ENCODE results near the gene PNMT.
A peak's percentile ranks its signal among the peaks of the same experiment; 100 is the strongest.

PNMT gene

DNA sequence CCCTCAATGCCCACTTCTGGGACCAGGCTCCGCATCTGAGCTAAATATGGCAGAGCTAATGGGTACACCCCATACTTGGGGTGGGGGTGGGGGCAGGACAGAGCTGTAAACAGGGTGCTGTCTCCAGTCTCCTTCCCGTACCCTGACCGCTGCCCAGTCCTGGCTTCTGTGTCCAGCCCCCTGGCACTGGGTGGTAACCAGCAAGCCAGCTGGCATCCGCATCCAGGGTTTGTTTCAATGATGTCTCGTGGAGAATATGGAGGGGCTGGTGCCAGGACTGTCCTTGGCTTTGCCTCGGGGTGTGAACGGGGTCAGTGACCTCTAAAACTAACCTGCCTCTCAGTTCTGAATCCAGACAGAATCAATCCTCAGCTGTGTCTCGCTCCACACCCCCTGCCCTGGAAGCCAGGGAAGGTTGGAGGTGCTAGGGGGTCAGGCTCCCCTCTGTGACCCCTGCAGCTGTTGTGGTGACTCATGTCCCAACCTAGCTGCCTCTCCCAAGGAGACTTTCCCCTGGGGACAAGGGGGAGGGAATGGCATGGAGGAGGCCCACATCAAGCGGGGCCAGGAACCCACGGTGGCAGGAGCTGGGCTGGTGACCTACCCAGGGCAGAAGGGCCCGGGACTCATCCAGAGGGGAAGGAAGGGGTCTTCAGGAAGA is 1.5 kb upstream of the PNMT start:
- H3K36me3 ChIP-seq (ENCODE audit: control insufficient read depth, insufficient read depth, low read length): peaks cover 8% of the 10 kb centered on the region
- H3K27me3 ChIP-seq (replicated peaks; ENCODE audit: control insufficient read depth, insufficient read depth, low read length): no peaks in the 10 kb centered on the region; the same call in 1 of the 2 replicates
- H3K4me3 ChIP-seq (replicated peaks; ENCODE audit: low read depth, low read length): no peak overlapping the region
- TF ChIP-seq CTCF (IDR thresholded peaks at IDR 0.05; ENCODE audit: insufficient read depth, low read length, poor library complexity, severe bottlenecking): no peak
- DNase-seq (ENCODE audit: extremely low read depth, insufficient read length): no peak

DNA sequence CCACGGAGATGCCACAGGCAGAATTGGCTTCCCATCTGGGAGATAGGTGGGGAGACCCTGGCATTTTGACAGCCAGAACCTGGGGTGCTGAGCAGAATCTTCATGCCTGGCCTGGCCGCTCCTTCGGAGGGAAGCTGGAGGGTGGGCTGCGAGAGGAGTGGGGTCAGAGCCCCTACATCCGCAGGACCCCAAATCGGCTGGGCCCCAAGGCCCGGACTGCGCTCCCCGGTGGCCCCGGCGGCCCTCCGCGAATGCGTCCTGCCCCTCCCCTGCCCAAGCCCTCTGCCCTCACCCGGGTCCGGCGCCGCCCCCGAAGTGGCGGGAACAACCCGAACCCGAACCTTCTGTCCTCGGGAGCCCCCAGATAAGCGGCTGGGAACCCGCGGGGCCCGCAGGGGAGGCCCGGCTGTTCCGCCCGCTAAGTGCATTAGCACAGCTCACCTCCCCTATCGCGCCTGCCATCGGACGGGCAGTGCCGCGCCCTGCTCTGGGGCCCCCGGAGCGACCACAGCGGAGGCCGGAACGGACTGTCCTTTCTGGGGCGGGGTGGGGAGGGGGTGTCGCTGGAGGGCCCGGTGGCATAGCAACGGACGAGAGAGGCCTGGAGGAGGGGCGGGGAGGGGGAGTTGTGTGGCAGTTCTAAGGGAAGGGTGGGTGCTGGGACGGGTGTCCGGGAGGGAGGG is 850 bp upstream of the PNMT start:
- TF ChIP-seq CTCF (IDR thresholded peaks at IDR 0.05; ENCODE audit: insufficient read depth, low read length, poor library complexity, severe bottlenecking): no peak
- H3K4me3 ChIP-seq (replicated peaks; ENCODE audit: low read depth, low read length): no peak overlapping the region
- no peaks in the 10 kb centered on the region; the same call in 1 of the 2 replicates for H3K27me3 ChIP-seq (replicated peaks; ENCODE audit: control insufficient read depth, insufficient read depth, low read length)
- H3K36me3 ChIP-seq (ENCODE audit: control insufficient read depth, insufficient read depth, low read length): peaks cover 5% of the 10 kb centered on the region; the same call in 1 of the 2 replicates
- no peak for DNase-seq (ENCODE audit: extremely low read depth, insufficient read length)

GRCh38 chr17:39669897-39670735 is 1.9 kb downstream of the PNMT start:
- no peaks in the 10 kb centered on the region; the same call in 1 of the 2 replicates for H3K27me3 ChIP-seq (replicated peaks; ENCODE audit: control insufficient read depth, insufficient read depth, low read length)
- H3K36me3 ChIP-seq (ENCODE audit: control insufficient read depth, insufficient read depth, low read length): no peaks in the 10 kb centered on the region
- TF ChIP-seq CTCF (IDR thresholded peaks at IDR 0.05; ENCODE audit: insufficient read depth, low read length, poor library complexity, severe bottlenecking): no peak
- DNase-seq (ENCODE audit: extremely low read depth, insufficient read length): no peak
- no peak overlapping the region for H3K4me3 ChIP-seq (replicated peaks; ENCODE audit: low read depth, low read length)

DNA sequence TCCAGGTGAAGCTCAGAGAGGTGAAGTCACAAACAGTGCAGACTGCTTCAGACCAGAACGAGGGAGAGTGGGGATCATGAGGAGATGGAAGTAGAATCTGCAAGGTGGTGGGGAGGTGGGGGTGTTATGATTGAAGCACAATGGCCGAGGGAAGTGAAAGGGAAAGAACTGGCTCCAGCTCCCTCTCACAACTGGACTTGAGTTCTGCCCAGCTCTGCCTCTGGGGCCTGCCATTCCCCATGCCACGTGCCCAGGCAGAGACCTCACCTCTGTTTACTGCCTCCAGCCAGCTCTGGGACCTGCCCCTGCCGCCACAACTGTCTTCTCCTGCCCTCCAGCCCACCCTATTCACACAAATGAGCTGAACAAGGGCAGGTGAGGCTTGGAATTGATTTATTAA is 2.5 kb downstream of the PNMT start:
- no peak for TF ChIP-seq CTCF (IDR thresholded peaks at IDR 0.05; ENCODE audit: insufficient read depth, low read length, poor library complexity, severe bottlenecking)
- Histone ChIP-seq H3K27me3 (replicated peaks; ENCODE audit: control insufficient read depth, insufficient read depth, low read length) (no peaks in the 10 kb centered on the region; the same call in 1 of the 2 replicates), H3K36me3 (ENCODE audit: control insufficient read depth, insufficient read depth, low read length) (no peaks in the 10 kb centered on the region), H3K4me3 (replicated peaks; ENCODE audit: low read depth, low read length) (no peak overlapping the region)
- DNase-seq (ENCODE audit: extremely low read depth, insufficient read length): no peak

- no peaks in the 10 kb centered on the region; the same call in 1 of the 2 replicates for H3K27me3 ChIP-seq (replicated peaks; ENCODE audit: control insufficient read depth, insufficient read depth, low read length)
- no peaks in the 10 kb centered on the region for H3K36me3 ChIP-seq (ENCODE audit: control insufficient read depth, insufficient read depth, low read length)
- peak; percentile 65 for TF ChIP-seq CTCF (IDR thresholded peaks at IDR 0.05; ENCODE audit: insufficient read depth, low read length, poor library complexity, severe bottlenecking)
- no peak overlapping the region for H3K4me3 ChIP-seq (replicated peaks; ENCODE audit: low read depth, low read length)
- no peak for DNase-seq (ENCODE audit: extremely low read depth, insufficient read length)
Observed at GRCh38 chr17:39671651-39672521, 3.6 kb downstream of the PNMT start.

Measured in GM06990 (cell line).